Measurements from ENCODE around the gene ATP5ME.
"Not testable (repeated sequence)": the region's sequence is repeated elsewhere in the genome, so short reads cannot be mapped to it uniquely, and the experiment has no call there.

The ATP5ME gene, protein sequence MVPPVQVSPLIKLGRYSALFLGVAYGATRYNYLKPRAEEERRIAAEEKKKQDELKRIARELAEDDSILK

DNA sequence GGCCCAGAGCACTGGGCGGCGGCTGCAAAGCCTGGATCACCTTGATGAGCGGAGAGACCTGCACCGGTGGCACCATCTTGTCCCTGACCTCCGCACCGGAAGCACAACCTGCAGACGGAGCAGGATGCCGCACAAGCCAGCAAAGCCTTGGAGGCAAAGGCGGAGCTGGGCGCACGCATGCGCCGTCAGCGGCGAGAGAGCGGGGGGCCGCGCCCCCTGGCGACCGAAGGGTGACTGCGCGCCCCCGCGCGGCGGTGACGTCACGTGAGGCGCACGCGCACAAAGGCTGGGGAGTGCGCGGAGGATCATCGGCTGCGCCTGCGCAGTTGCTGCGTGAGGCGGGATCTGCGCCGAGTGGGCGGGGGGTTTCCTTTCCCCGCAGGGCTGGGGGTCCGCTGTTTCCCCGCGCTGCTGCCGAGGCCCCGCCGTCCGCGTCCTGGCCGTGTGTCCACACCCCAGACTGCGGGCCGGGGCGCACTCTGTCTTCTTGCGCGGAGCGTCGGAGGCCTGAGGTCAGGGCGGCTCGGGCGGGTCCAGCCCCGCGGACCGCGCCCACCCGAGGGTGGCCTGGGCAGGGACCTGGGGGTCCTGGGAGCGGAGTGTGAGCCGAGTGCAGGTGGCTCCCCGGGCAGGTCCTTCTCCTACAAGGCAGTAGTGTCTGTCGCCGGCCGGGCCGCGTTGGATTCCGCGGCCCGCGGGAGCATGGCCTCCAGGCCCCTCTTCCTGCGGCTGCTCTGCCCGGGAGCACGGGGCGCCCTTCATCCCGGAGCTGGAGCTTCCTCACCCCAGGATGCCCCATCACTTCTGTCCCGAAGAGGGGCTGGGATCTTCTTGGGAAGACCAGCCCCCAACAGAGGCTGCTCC, at the start of gene ATP5ME, which contains the start of gene MYL5:
Gene ATP5ME (minus strand): TSS at position 105 of the 864 bp plus-strand sequence. CDS start 29 bp downstream, at position 76.
Gene MYL5 (plus strand): TSS at position 371 of the 864 bp plus-strand sequence. CDS start 3,485 bp downstream, outside the sequence.
- DNase-seq (ENCODE audit: low read depth in 2 of 2) = peak; percentile 93 to 94

DNA sequence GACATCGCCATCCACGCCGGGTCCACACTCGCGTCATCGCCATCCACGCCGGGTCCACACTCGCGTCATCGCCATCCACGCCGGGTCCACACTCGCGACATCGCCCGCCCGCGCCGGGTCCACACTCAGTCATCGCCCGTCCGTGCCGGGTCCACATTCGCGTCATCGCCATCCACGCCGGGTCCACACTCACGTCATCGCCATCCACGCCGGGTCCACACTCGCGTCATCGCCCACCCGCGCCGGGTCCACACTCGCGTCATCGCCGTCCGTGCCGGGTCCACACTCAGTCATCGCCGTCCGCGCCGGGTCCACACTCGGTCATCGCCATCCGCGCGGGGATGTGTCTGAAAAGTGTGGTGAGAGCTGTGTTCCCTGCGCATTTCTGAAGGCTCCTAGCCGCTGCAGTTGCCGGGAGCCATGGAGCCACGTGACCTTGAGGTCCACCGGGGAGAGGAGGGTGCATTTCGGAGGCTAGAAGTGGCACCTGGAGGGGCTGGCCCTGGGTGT, 48.8 kb upstream of the ATP5ME start:
- DNase-seq (ENCODE audit: low read depth in 2 of 2) = no peak

DNA sequence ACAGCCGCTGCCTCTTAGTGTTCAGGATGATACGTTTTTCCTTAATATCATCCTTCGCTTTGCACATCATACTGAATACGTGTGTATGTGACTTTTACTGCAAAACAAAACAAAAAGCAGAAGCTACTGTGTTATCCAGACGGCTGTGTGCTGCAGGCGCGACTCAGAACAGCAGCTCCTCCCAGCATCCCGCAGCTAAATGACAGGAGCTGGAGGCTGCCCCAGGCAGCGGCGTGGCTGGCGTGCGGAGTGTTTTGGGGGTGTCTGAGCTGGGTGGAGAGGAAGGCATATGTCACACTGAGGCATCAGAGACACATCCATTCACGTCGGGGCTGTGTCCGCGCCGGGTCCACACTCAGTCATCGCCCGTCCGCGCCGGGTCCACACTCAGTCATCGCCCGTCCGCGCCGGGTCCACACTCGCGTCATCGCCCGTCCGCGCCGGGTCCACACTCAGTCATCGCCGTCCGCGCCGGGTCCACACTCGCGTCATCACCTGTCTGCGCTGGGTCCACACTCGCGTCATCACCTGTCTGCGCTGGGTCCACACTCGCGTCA, 48.2 kb upstream of the ATP5ME start:
- DNase-seq (ENCODE audit: low read depth in 2 of 2) = no peak

DNA sequence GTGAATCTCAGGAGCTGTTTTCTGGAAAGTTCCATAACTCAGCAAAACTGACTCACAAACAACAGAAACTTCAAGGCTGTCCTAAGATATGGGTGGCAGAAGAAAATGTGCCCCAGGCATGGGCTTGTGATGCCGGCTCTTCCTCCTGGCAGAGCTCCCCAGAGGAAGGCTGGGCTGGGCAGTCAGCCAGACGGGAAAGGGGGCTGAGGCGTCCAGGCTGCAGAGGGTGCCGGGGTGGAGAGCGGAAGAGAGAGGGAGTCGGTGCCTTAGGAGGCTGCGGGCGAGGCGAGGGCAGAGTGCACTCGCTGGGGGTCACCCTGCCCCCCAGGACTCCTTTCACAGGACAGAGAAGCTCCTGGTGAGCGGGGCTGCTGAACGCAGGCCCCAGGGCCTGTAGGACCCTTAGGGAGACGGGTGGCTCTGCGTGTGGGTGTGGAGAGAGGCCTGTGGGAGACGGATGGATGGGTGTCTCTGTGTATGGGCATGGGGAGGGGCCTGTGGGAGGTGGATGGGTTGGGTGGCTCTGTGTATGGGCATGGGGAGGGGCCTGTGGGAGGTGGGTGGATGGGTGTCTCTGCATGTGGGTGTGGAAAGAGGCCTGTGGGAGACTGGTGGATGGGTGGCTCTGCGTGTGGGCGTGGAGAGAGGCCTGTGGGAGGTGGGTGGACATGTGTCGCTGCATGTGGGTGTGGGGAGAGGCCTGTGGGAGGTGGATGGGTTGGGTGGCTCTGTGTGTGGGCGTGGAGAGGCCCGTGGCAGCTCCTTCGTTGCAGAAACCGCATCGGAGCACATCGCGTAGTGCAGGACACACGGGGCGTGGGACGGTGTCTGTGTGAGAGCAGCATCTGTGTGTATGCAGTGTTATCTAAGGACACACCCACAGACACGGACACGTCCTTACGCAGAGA, 47.4 kb upstream of the ATP5ME start:
- DNase-seq (ENCODE audit: low read depth in 2 of 2) = no peak

DNA sequence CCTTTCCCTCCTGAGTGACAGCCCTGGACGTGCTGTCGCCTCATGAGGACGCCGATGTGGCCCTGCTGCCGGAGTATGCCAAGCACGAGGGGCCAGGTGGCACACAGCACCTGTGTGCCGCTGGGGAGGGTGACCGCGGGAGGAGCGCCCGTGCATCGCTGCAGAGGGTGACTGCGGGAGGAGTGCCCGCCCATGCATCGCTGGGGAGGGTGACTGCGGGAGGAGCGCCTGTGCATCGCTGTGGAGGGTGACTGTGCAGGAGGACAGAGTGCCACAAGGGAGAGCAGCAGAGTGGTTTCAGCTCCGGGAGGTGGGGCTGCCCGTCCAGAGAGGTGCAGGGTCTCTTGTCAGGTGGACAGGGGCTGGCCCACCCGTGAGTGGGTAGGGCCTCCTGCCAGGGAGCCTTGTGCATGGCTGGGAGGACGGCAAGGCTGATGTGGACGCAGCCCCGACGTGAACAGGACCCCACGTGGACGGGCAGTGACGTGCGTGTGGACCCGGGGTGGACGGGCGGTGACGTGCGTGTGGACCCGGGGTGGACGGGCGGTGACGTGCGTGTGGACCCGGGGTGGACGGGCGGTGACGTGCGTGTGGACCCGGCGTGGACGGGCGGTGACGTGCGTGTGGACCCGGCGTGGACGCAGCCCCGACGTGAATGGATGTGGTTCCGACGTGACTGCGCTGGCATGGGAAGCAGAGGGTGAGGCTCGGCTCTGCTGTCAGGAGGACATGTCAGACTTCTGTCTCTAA, 46.2 kb upstream of the ATP5ME start:
- DNase-seq (ENCODE audit: low read depth in 2 of 2) = no peak

DNA sequence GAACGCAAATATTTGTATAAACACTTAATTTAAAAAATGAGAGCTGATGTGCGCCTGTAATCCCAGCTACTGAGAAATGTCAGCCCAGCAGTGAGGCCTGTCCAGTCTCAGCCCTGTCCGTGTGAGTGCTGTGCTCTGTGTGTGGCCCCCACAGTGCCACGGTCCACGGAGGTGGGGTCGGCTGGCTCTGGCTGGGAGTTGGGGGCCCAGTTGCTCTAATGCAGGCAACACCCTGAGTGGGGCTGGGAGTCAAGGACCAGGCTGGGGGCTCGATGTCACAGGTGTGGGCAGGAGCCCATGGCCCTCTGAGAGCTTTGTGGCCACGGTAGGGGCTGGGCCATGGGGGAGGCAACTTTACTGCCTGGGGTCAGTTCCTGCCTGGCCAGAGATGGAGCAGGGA, 44.4 kb upstream of the ATP5ME start:
- DNase-seq (ENCODE audit: low read depth in 2 of 2) = no peak

DNA sequence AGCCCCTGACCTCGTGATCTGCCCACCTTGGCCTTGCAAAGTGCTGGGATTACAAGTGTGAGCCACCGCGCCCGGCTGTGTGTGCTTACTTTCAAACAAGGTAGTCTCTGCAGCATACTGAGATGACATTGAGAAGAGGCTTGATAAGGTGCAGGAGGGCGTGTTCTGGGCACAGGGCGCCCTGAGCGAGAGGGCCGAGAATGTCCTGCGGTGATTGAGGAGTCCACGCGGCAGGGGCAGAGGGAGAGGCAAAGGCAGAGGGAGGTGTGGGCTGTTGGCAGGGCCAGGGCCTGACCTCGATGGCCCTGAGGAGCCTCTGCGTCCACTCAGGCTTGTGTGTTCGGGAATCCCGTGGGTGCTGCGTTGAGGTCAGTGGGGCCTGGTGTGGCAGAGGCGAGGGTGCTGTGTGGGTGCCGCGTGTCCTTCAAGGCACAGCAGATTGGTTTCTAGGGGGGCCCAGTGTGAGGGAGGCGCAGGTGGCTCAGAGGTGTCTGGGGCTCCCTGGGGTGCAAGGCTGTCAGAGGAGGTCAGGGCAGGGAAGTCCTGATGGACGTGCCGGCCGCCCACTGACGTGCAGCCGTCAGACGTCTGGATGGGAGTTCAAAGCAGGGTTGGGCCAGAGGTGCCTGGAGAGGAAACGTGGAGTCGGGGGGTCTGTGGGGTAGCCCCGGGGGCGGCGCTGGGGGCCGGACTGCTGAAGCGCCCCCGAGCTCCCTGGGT, 43.7 kb upstream of the ATP5ME start:
- no peak for DNase-seq (ENCODE audit: low read depth in 2 of 2)

DNA sequence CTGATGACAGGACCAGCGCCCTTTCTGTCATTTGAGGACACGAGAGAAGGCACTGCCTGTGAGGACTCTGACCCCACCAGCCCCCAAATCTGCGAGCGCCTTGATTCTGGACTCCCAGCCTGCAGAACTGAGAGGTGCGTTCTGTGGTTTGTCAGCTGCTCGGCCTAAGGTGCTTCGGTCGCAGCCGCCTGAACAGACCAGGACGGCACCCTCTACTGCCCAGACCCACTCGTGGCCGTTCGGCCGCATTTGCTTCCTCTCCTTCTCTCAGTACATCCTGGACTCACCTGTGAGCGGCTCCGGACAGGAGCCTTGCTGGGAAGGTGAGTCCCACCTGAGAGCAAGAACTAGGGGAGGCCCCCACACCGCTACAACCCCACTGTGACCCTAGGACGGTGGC, 40.0 kb upstream of the ATP5ME start:
- DNase-seq (ENCODE audit: low read depth in 2 of 2) = no peak

DNA sequence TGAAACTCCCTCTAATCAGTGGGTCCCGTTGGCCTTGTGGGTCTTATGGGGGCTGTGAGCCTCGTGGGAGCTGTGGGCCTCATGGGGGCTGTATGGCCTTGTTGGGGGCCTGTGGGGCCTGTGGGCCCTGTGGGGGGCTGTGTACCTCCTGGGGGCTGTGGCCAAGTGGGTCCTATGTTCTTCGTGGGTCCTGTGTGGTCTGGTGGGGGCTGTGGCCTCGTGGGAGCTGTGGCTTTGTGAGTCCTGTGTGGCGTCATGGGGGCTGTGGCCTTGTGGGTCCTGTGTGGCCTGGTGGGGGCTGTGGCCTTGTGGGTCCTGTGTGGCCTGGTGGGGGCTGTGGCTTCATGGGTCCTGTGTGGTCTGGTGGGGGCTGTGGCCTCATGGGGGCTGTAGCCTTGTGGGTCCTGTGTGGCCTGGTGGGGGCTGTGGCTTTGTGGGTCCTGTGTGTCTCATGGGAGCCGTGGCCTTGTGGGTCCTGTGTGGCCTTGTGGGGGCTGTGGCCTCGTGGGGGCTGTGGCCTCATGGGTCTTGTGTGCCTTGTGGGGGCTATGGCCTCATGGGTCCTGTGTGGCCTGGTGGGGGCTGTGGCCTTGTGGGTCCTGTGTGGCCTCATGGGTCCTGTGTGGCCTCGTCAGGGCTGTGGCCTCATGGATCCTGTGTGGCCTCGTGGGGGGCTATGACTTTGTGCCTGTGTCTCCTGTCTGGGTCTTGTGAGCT, 39.0 kb upstream of the ATP5ME start:
- DNase-seq (ENCODE audit: low read depth in 2 of 2) = no peak

DNA sequence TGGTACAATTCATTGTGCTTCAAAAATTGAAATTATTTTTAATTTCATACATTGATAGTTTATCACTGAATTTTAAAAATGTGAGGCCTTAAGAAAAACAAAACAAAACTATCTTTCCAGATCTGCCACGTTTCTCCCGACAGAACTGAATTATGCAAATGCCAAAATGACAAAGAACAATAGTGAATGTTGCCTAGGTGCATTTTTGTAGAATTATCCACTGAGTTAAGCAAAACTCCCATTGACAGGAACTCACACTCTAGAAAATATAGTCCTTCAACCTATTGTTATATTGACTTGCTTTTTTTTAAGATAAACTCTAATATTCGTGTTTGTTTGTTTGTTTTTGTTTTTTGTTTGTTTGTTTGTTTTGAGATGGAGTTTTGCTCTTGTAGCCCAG, 38.0 kb upstream of the ATP5ME start:
- DNase-seq (ENCODE audit: low read depth in 2 of 2) = no peak

DNA sequence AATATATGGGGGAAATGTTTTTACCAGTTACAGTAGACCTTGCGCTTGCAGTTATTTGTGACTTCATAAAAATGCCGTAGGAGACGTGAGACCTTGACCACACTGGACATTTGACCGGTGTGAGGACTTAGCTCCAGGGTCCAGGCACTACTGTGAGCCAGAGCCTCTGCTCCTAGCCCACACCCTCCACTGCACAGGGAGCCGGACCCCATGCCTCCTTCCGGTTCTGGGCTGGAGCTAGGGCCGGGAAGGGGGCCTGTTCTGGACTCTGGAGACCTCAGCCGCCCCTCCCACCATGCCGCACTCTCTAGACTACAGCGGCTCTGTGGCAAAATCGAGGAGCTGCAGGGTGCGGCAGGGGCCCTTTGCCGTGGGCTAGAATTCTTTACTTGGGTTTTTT, 36.8 kb upstream of the ATP5ME start:
- DNase-seq (ENCODE audit: low read depth in 2 of 2) = no peak

DNA sequence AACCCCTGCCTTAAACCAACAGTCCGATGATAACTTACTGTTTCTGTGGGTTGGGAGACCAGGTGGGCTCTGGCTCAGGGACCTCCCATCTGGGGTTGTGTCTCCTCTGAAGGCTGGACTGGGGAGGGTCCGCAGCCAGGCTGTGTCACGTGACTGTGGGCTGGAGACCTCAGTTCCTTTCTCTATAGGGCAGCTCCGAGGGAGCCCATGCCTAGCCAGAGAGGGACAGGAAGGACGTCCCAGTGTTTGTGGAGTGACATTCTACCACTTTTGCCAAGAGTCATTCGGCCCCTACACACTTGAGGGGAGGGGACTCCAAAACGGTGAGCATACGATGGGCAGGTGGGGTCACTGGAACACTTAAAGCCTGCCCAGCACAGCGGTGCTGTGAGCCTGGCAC, 36.0 kb upstream of the ATP5ME start:
- DNase-seq (ENCODE audit: low read depth in 2 of 2) = no peak

DNA sequence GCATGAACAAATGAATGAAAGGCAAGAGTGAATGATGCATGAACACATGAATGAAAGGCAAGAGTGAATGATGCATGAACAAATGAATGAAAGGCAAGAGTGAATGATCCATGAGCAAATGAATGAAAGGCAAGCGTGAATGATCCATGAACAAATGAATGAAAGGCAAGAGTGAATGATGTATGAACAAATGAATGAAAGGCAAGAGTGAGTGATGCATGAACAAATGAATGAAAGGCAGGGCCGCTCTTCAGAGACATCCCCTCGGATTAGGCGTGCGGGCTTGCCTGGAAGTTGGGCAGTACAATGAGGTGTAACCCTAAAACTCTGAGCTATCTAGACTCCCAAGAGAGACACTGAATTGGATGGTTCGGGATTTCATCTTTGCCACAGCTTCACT, 35.3 kb upstream of the ATP5ME start:
- no peak for DNase-seq (ENCODE audit: low read depth in 2 of 2)

DNA sequence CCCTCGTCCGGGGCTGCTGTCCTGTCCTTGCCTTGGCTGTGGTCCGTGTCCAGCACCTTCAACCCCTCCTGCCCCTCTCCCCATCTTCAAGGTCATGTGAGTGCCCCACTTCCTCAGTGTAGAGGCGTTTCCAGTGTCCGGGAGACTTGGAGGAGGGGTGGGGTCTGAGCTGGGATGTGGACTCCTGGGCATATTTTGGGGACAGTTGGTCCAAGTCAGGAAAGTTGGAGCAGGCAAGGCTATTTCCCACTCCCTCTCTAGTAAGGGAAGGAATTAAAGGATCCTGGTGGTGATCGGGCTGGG, 34.5 kb upstream of the ATP5ME start:
- no peak for DNase-seq (ENCODE audit: low read depth in 2 of 2)

DNA sequence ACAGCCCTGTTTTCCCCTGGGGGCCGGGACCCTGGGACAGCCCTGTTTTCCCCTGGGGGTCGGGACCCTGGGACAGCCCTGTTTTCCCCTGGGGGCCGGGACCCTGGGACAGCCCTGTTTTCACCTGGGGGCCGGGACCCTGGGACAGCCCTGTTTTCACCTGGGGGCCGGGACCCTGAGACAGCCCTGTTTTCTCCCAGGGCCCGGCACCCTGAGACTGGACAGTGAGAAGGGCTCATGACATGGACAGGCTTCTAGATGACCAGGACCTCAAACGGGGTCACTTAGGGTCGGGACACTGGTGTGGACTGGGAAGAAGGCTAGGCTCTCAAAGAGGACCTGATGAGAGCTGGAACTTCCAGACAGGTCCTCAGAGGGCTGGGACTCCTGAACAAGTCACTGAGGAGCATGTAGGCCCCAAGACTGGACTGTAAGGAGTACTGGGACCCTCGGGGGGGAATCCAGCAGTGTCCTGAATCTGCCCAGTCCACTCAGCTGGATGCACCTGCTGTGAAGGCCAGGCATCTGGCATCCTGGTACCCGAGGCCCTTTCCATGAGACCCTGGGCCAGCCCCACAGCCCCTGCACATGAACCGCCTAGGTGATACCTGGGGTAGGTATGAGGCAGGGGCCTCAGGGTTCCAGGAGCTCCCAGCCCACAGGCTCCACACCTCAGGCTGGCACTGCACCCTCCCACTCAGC, 34.0 kb upstream of the ATP5ME start:
- DNase-seq (ENCODE audit: low read depth in 2 of 2) = no peak

DNA sequence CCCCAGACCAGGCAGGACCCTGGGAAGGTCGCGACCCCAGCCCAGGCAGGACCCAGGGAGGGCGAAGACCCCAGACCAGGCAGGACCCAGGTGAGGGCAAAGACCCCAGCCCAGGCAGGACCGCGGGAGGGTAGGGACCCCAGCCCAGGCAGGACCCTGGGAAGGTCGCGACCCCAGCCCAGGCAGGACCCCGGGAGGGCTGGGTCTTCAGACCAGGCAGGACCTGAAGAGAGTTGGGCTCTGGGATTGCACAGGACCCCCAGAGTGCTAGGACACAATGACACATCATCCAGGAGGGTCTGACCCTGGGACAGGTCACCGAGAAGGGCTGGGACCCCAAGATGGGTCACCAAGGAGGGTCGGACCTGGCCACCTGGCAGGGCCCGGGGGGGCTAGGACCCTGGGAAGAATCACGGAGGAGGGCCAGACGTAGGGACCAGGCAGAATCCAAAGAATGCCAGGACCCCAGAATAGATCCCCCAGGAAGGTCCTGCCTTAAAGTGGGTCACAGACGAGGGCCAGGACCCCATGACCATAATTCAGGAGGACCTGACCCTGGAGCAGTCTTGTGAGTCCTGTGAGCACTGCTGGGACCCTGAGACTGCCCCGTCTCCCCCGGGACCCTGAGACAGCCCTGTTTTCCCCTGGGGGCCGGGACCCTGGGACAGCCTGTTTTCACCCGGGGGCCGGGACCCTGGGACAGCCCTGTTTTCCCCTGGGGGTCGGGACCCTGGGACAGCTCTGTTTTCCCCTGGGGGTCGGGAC, 32.9 kb upstream of the ATP5ME start:
- DNase-seq (ENCODE audit: low read depth in 2 of 2) = no peak

DNA sequence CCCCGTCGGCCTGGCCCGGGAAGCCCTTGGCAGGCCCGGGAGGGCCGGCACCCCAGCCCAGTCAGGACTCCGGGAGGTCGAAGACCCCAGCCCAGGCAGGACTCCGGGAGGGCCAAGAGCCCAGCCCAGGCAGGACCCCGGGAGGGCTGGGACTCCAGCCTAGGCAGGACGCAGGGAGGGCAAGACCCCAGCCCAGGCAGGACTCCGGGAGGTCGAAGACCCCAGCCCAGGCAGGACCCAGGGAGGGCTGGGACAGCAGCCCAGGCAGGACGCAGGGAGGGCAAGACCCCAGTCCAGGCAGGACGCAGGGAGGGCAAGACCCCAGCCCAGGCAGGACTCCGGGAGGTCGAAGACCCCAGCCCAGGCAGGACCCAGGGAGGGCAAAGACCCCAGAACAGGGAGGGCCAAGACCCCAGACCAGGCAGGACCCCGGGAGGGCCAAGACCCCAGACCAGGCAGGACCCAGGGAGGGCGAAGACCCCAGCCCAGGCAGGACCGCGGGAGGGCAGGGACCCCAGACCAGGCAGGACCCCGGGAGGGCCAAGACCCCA, 32.1 kb upstream of the ATP5ME start:
- DNase-seq (ENCODE audit: low read depth in 2 of 2) = not testable (repeated sequence)
